Fibroblast of peridontal ligament (primary cell): ENCODE results near the gene RELB.
"Not testable (repeated sequence)": the region's sequence is repeated elsewhere in the genome, so short reads cannot be mapped to it uniquely, and the experiment has no call there.

ENCODE experiments used
- DNase-seq: peaks from one replicate; pipeline ENCODE4 v3.0.0-alpha.2; 2010; ENCODE audit errors: extremely low read depth

The RELB gene, protein sequence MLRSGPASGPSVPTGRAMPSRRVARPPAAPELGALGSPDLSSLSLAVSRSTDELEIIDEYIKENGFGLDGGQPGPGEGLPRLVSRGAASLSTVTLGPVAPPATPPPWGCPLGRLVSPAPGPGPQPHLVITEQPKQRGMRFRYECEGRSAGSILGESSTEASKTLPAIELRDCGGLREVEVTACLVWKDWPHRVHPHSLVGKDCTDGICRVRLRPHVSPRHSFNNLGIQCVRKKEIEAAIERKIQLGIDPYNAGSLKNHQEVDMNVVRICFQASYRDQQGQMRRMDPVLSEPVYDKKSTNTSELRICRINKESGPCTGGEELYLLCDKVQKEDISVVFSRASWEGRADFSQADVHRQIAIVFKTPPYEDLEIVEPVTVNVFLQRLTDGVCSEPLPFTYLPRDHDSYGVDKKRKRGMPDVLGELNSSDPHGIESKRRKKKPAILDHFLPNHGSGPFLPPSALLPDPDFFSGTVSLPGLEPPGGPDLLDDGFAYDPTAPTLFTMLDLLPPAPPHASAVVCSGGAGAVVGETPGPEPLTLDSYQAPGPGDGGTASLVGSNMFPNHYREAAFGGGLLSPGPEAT

GRCh38 chr19:45001087-45001739 lies at the start of gene RELB:
Gene RELB, plus strand, starts transcription at chr19:45001464. Its CDS starts 116 bp downstream, at chr19:45001580.
- peak; percentile 76 for DNase-seq

DNA sequence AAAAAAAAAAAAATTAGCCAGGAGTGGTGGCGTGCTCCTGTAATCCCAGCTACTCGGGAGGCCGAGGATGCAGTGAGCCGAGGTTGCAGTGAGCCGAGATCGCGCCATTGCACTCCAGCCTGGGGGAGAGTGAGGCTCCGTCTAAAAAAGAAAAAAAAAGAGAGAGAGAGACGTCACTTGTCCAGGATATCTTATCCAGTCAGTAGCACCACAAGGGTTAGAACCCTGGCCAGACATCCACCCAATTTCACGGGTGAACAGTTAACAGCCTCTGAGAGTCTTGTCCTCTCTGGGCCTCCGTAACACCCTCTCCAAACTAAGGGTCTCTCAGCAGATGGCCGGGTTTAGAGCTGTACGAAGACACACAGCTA lies 47.0 kb upstream of the RELB start:
- no peak for DNase-seq

DNA sequence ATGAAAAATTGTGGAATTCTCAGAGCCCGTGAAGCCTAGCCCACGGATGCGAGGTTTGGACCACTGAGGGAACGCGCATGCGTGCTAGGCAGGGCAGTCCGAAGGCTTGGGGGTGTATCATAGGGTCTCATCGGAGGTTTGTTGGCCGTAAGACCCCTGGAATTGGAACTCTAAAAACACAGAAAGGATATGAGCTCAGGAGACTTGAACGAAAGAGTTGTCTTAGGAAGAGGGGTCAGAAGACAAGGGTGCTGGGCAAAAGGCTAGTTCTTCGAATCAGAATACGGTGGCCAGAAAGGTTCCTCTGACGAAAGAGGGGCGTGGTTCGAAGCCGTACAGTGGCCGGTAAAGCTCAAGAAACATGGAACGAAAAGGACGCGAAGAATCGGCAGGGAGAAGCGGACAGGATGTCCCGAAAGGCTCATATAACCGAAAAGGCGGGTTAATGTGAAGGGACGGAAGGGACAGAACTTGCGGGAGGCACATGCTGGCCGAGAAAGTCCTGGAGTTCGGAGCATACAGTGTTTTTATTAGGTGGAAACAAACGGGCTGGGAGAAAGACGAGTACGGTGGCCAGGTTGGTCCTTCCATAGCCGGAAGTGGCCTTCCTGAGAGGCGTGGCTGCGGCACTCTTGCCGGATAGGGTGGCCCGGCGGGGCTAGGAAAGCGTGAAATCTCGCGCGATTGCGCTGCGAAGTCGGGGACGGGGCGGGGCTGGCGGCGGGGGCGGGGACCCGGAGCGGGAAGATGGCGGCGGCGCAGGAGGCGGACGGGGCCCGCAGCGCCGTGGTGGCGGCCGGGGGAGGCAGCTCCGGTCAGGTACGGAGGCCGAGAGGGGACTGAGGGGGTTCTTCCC lies 46.4 kb upstream of the RELB start, which contains the start of gene CLPTM1:
CLPTM1 (plus strand) TSS at position 732 of the 856 bp plus-strand sequence; CDS start at position 748, 16 bp downstream.
- peak; percentile 97 for DNase-seq

- DNase-seq = peak; percentile 1
Measured at GRCh38 chr19:44955505-44956439, 45.5 kb upstream of the RELB start.

DNA sequence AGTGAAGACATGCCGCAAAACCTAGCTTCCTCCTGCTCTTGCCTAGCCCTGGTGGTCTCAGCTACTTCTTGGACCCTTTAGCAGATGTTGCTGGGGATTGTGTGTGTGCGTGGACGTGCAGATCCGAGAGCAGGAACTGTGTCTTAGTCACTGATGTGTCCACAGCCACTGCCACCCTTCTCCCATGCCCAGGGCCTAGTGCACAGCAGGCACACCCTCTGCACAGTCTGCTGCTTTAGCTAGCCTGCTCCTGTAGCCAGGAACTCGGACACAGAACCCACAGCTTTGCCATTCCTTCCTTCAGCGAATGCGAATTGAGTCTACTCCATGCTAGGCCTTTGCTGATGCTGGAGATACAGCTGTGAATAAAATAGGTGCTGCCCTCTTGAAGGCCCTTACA lies 43.7 kb upstream of the RELB start:
- no peak for DNase-seq

DNA sequence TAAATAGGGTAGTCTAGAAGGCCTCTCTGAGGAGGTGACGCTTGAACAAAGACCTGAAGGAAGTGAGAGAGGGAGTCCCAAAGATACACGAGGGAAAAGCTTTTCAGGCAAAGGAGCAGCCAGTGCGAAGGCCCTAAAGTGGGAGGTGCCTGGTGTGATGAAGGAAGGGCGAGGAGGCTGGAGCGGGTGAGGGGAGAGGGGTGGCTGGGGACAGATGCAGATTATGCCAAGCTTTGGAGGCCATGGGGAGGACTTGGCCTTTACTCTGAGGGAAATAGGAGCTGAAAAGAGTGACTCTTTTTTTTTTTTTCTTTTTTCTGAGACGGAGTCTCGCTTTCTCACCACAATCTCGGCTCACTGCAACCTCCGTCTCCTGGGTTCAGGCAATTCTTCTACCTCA lies 43.2 kb upstream of the RELB start:
- DNase-seq = no peak

GRCh38 chr19:44959691-44960090 lies 41.6 kb upstream of the RELB start:
- DNase-seq = no peak

DNA sequence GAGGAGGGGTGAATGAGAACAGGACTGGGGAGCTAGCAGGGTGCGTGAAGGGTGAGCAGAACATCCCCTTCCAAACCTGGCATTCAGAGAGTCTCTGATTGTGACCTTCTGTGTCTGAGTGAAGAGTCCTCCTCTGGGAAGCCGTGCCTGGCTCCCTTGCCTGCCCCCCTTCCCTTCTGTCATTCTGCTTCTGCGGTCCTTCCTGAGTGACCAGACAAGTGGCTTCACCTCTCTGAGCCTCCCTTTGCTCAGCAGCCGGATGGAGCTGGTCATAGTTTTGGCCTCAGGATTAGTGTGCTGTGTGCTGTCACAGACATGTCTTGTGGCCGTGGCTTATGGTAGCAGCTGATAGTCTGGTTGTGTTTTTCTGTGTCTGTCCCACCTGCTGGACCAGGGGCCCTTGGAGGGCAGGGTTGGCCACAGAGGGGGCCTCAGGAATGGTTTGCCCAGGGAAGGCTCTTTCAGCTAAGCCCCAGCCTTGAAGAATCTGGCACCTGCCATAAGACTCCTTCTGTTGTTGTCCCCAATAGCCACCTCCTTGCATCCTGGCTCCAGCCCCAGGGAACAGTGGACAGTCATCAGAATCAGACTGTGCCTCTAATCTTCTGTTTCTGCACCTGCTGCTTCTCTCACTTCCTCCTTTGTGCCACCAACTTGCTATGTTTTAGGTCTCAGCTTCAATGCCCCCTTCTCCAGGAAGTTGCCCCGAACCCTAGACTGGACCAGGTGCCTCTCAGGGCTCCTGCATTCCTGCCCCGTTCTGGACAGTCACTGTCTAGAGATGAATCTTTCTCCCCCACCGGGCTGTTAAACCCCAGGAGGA lies 40.1 kb upstream of the RELB start:
- no peak for DNase-seq

- no peak for DNase-seq
Measured at GRCh38 chr19:44961821-44962220, 39.4 kb upstream of the RELB start.

DNA sequence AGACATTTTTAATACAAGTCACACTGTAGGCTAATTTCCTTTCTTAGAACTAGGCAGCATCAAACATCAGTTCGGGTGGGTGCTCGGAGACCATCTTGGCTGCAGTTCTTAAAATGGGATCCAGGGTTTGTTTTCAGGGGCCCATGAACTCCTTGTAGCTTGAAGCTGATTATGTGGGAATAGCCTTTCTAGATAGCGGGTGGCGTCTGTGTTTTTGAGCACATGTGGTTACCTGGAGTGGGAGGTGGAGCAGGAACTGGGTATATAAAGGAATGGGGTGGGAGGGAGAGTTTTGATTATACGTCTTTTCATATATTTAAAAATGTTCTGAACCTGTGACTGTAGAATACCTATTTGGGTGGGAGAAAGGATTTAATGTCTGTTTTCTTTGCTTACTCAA lies 33.1 kb upstream of the RELB start:
- no peak for DNase-seq

DNA sequence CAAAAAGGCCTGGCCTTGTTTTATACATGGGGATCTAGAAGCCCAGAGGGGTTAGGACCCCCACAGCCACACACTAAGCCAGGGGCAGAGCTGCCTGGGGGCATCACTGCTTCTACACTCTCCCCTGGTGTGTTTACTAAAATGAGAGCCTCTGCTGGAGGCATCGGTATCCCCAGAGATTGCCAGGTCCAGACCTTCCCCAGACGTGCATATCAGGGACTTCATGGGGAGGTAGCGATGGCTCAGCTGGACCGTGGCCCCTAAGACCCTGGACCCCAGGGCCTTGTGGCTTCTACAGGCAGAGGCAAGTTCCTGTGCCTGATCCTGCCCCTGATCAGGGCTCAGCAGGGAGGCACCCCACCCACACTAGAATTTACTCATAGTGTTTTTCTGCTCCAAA lies 32.6 kb upstream of the RELB start:
- DNase-seq = no peak

- no peak for DNase-seq
Measured at GRCh38 chr19:44969437-44969836, 31.8 kb upstream of the RELB start.

- not testable (repeated sequence) for DNase-seq
Measured at GRCh38 chr19:44971451-44971850, 29.8 kb upstream of the RELB start.

DNA sequence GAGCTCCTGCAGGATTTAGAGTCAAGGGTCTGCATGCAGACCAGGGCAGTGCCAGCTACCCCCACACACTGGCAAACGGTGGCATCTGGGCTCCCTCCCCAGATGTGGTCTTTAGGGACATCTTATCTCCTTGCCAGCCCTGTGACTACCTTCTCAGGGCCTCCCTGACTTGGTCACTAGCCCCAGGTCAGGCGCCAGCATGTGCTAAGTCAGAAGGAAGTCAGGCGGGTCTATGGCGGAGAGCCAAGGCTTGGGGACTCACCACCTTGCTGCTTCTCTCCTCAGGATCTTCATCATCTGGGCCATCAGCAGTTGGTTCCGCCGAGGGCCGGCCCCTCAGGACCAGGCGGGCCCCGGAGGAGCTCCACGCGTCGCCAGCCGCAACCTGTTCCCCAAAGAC lies 28.5 kb upstream of the RELB start:
- DNase-seq = no peak

DNA sequence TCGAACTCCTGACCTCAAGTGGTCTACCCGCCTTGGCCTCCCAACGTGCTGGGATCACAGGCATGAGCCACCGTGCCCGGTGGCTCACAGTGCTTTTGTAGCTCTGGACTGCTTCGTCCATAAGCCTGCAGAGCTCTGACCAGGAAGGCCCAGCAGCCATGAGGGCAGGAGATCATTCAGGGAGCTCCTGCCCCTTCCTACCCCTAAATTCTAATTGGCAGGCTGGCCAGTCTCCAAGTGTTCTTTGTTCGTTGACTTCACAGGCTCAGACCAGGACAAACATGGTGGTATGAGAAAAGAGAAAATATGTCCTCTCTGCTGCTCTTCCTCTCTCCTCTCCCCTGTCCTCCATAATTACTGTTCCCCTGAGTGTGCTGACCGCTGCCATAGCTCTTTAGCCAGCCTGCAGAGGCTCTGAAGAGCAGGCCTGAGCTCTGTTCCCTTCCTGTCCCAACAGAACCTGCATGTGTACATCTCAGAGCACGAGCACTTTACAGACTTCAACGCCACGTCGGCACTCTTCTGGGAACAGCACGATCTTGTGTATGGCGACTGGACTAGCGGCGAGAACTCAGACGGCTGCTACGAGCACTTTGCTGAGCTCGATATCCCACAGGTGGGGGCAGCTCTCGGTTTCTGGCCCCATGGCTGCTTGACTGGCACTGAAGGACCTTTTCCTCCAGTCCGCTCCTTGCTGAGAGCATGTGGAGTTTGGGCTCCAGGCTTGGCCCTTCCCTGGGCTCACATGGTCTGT lies 27.1 kb upstream of the RELB start:
- DNase-seq = no peak

- DNase-seq = no peak
Measured at GRCh38 chr19:44974857-44975256, 26.4 kb upstream of the RELB start.

GRCh38 chr19:44975444-44975843 lies 25.8 kb upstream of the RELB start:
- no peak for DNase-seq

- DNase-seq = no peak
Measured at GRCh38 chr19:44984005-44984404, 17.3 kb upstream of the RELB start.

DNA sequence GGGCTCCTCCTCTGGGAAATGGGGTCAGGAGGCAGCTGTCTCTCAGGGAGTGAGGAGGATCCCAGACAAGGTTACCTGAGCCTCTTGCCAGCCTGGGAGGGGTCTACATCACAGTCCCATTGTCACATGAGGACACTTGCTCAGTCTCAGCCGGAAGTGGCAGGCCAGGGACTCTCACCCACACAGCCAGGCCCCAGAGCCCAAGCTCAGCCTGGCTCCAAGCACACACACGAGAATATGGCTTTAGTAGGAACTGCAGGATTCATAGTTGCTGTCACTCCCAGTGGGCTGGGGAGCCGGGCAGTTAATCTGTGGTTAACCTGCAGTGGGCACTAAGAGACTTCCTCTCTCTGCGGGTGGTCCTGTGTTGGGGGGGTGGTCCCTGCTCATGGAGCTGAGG lies 15.8 kb upstream of the RELB start:
- DNase-seq = no peak
